ENCODE results near the gene SRSF6.

GRCh38 chr20:43440531-43440930 is 17.2 kb upstream of the SRSF6 start:
- TF ChIP-seq CTCF (conservative IDR thresholded peaks at IDR 0.05; ENCODE audit: low read depth, low read length) (no peak), POLR2A (IDR thresholded peaks at IDR 0.05; ENCODE audit: low read depth, low read length) (no peak), ELK1 (IDR thresholded peaks at IDR 0.05; ENCODE audit: borderline replicate concordance, low read depth, low read length) (no peak), MAFK (IDR thresholded peaks at IDR 0.05; ENCODE audit: low read depth, low read length) (no peak), SMC3 (IDR thresholded peaks at IDR 0.05; ENCODE audit: low read depth, low read length) (no peak)
